Muscle of arm (tissue), 12 donors: Measurements from ENCODE around the gene KLHL7. TPM values are rescaled to one million over a fixed set of nuclear protein-coding genes. Genes with fewer than 3 reads are reported as not detected.
"Not testable (repeated sequence)": the region's sequence is repeated elsewhere in the genome, so short reads cannot be mapped to it uniquely, and the experiment has no call there.

Source experiments
- DNase-seq: peaks from one replicate; pipeline ENCODE4 v3.0.0-alpha.2; 2013
- polyA plus RNA-seq, 12 donors: library from polyadenylated mRNA; unstranded; fragments of 120-200 nt; gene quantifications; one replicate each; pipeline ENCODE4 v1.2.1, GENCODE V29; 2013; ENCODE audit not compliant: insufficient read length in 12 of 12

The KLHL7 gene
- polyA plus RNA-seq, 12 donors = 20.0 to 41.4 (median 26.0) TPM; not detected in 1

DNA sequence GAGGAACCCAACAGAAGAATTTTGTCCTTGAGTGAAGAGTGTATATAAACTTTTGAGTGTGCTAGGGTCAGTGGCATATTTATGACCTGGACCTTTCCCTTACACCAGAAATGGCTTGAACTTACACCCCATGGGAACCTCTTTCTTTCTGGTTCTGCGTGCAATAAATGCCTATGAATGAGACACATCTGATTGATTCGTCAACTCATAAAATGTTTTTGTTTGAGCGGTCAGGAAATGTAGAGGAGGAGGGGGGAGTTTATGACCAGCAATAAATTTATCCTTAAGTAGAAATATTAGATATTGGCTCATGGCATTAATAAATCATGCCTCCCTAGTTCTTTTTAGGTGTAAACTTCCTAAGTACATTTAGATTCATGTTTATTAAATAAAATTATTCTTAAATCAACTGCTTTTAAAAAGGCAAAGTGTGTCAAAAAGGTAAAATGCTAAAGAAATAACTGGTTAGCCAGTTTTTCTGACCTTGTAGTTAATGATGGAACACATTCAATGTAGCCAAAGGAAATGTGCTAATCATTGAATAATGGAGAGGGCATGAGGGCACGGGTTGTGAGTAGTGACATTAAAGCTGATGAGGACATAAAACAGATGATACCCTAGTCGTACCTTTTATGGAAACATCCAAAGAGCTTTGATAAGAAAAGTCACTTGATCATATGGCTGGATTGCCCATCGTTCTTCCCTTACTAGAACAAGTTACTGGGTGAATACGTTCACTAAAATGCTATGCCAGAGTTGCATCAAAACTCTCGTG, 62.7 kb downstream of the KLHL7 start:
- no peak for DNase-seq

DNA sequence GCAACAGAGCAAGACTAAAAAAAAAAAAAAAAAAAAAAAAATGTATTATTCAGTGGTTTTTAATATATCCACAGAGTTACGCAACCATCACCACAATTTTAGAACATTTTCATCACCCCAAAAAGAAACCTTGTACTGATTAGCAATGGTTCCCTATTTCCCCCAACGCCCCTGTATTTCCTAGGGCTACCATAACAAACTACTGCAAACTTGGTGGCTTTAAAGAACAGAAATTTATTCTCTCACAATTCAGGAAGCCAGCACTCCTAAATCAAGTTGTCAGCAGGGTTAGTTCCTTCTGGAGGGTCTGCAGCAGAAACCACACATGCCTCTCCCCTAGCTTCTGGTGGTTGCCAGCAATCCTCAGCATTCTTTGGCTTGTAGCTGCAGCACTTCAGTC, 70.4 kb downstream of the KLHL7 start:
- DNase-seq = no peak

DNA sequence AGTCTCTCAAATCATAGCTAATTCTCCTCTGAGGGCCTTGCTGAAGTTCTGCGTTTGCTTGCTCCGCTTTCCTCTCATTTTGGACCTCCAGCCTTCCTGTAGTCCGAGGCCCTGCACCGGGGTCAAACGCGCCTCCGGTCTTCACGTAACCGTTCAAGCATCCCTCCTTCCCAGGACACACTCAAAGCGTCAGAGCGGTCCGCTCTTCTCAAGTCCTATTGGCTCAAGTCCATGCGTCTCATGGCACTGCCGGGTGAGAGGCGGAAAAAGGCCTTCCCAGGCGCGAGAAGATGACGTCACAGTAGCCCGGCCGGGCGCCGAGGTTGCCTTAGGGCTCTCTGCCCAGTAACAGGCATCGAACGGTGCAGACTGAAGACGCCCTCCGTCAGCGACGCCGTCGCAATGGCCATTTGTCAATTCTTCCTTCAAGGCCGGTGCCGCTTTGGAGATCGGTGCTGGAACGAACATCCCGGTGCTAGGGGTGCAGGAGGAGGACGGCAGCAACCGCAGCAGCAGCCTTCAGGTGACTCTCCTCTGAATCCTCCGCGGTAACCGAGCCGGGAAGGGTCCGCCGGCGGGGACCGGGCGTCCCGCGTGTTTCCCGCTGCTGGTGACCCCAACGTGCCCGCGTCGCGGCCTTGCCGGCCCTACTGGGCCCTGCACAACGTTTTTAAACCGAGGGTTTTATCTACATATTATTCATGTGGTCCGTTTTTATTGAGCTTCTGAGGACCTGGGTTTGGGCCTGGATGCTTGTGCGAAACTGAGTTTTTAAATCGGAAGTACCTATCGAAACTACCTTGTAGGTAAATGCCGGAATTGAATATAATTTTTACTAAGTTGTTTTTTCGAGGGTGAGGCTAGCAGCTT, 76.3 kb downstream of the KLHL7 start, which contains the start of gene NUP42:
Gene NUP42 (plus strand): TSS at position 365 of the 870 bp plus-strand sequence. CDS start 38 bp downstream, at position 403.
- peak; percentile 98 for DNase-seq

DNA sequence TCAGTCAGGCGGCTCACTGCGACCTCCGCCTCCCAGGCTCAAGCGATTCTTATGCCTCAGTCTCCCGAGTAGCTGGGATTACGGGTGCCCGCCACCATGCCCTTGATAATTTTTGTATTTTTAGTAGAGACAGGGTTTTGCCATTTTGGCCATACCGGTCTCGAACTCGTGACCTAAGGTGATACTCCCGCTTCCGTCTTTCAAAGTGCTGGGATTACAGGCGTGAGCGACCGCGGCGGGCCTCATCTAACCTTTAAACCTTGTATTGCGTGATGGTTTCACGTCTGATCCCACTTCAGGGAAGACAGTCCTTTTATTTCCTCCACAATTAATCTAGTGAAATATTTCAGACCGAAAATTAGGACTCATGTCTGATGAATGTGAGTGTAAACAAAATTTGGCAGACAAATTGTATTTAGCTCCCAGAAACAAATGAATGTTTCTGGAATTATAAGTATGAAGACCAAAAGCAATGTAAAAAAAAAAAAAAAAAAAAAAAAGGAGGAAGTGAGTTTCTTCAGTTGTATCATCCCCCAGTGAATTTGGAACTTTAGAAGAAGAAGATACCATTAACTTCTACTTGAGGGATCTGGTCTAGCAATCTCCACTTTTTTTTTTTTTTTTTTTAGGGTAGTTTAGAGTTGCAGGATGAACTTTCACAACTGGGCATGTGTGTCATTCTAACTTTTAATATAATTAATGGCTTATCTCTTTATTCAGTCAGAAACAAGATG, 77.9 kb downstream of the KLHL7 start:
- DNase-seq = no peak

DNA sequence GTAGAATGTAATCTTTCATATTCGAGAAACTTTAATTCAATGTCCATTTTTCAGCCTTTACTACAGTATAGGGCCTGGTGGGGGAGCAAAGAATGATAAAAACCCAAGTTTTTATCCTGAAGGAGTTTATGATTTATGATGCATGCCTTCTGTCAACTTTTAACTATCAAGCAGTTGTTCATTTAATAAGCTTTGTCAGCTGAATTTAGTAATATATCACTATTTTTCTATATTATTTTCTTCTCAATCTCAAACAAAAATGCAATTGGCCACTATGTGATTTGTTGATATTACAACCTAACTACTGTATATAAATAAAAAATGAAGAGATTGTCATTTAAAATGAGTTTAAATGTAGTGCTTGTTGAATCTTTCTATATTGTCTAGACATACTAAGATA, 78.7 kb downstream of the KLHL7 start:
- DNase-seq = no peak

DNA sequence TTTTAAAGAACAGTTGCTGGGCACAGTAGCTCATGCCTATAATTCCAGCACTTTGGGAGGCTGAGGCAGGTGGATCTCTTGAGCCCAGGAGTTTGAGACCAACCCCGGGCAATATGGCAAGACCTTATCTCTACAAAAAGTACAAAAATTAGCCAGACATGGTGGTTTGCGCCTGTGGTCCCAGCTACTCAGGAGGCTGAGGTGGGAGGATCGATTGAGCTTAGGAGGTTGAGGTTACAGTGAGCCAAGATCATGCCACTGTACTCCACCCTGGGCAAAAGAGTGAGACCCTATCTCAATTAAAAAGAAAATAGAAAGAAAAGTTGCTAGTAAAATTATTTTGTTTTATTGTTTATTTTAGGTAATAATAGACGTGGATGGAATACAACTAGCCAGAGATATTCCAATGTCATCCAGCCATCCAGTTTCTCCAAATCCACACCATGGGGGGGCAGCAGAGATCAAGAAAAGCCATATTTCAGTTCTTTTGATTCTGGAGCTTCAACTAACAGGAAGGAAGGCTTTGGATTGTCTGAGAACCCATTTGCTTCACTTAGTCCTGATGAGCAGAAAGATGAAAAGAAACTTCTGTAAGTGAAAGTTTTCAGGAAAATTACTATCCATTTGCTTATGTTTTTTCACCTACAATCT, 79.2 kb downstream of the KLHL7 start:
- DNase-seq = peak; percentile 55

DNA sequence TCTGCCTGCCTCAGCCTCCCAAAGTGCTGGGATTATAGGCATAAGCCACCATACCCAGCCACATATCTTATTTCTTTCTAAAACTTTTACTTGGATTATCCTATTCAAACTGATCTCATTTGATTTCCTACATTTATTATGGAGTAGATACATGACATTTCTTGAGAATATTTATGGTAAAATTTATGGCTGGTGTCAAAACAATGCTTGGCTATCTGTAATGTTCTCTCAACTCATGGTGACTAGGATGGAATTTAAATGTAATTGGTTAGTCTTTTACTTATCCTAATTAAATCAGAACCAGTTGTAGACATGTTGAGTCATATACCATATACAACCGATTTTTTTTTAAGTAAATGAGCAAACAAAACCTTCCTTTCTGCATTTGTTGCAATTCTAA, 80.4 kb downstream of the KLHL7 start:
- DNase-seq = no peak

DNA sequence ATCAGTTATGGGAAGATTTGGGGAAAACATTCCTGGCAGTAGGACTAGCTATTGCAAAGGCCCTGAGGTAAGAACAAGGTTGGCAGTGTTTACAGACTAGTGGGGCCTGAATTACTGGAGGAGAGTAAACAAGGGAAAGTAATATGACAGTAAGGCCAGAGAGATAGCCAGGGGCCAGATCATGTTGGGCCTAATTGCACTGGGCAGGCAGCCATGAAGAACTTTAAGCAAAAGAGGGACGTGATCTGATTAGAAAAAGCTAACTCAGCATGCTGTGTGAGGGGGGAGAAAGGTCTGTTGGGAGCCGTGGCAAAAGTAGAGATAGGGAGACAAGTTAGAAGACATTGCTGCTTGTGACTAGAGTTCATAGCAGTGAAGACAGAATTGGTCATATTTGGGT, 85.4 kb downstream of the KLHL7 start:
- no peak for DNase-seq

DNA sequence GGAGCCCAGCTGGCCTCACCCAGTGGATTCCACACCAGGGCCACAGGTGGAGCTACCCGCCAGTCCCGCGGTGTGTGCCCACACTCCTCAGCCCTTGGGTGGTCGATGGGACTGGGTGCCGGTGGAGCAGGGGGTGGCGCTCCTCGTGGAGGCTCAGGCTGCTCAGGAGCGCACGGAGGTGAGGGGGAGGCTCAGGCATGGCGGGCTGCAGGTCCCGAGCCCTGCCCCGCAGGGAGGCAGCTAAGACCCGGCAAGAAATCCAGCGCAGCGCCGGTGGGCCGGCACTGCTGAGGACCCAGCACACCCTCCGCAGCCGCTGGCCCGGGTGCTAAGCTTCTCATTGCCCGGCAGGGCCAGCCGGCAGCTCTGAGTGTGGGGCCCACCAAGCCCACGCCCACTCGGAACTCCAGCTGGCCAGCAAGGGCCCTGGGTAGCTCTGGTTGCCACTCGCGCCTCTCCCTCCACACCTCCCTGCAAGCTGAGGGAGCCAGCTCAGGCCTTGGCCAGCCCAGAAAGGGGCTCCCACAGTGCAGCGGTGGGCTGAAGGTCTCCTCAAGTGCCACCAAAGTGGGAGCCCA, 88.2 kb downstream of the KLHL7 start:
- DNase-seq = not testable (repeated sequence)

DNA sequence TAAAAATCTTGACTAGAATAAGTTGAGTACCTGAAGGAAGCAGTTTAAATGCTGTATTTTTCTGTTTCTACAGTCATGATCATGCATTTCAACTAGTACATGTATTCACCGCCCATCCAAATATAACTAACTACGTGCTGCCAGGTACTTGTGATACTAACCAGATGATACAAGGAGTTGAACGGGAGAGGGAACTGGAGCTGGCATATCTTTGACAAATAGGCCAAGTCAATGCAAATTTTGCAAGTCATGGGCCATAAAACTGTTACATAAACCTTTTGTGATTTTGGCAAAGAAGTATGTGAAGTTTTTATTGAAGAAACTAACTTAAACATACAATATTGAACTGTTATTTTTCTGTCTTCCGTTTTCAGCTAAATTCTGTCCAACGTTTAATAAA, 90.7 kb downstream of the KLHL7 start:
- DNase-seq = no peak

DNA sequence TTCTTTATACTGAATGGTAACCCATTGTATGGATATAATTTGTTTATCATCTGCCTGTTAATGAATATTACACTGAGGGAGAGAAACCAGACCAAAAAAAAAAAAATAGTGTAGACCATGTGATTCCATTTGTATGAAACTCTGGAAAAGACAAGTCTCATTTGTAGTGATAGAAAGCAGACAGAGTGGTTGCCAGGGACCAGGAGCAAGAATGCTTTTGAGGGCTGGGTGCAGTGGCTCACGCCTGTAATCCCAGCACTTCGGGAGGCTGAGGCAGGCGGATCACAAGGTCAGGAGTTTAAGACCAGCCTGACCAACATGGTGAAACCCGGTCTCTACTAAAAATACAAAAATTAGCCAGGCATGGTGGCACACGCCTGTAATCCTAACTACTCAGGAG, 92.2 kb downstream of the KLHL7 start:
- not testable (repeated sequence) for DNase-seq

DNA sequence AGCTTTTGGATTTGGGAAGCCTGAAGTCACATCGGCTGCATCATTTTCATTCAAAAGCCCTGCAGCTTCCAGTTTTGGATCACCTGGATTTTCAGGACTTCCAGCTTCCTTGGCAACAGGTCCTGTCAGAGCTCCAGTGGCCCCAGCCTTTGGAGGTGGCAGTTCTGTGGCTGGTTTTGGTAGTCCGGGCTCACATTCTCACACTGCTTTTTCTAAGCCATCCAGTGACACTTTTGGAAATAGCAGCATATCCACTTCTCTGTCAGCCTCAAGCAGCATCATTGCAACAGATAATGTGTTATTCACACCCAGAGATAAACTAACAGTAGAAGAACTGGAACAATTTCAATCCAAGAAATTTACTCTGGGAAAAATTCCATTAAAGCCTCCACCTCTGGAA, 94.7 kb downstream of the KLHL7 start:
- no peak for DNase-seq

DNA sequence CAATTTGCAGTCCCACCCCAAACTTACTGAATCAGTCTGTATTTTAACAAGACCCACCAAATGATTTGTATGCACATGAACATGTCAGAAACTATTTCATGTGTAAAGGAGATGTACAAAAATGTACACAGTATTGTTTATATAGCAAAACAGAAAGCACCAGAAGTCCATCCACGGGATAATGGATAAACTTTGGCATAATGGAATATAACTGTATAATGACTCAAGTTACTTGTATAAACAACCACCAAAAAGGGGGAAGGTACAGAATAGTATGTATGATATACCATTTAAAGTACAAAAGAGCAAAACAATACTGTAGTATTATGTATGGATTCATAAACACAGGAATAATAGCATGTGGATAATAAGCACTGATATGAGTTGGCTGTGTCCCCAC, 98.7 kb downstream of the KLHL7 start:
- no peak for DNase-seq

DNA sequence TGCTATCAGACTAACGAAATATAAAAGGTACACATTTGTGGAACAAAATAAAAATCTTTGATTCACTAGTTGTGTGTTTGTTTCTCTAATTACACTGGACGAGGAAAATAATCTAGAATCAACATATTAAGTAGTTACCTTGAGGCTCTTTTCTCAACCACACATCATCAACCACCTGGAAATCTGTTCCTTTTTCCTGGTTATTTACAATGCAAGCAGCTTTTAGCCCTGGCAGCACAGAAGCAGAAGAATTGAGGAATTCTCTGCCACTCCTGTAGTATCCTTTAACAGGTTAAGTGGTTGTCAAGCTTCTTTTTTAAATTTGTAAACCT, 100.0 kb downstream of the KLHL7 start:
- no peak for DNase-seq

DNA sequence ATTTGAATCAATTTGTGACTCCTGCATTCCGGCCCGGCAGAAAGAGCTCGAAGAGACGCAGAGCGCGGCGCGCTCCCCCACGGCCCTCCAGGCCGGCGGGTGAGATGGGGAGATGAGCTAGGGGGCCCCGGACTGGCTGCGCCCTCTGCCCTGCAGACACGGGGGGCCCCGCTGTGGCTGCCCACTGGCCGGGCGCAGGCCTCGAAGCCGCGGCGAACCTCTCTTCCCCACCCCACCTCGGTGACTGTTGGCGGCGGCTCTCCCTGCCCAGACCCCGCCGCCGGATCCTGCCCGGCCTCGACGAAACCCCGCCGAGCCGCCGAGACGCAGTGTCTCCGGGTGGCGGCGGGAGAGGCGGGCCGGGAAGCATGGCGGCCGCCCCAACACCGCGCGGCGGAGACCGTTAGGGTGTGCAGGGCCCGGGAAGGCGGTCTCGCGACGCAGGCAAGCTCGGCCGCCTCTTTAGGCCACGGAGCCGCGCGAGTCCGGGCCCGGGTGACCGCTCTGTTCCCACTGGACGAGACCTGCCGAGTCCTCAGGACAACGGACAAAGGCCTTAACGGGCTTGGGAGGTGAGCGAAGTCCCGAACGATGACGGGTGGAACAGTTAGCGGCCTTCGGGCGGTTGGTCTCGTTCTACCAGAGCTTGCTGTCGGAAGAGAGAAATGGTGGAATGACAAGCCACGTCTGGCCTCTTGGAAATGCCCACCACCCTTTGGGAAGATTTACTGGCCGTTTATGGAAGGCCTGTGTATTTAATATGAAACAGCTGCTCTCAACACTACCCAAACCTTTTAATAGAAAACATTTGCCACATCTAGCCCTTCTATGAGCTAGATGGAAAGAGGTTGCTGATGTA, 100.6 kb downstream of the KLHL7 start:
- peak; percentile 62 for DNase-seq

DNA sequence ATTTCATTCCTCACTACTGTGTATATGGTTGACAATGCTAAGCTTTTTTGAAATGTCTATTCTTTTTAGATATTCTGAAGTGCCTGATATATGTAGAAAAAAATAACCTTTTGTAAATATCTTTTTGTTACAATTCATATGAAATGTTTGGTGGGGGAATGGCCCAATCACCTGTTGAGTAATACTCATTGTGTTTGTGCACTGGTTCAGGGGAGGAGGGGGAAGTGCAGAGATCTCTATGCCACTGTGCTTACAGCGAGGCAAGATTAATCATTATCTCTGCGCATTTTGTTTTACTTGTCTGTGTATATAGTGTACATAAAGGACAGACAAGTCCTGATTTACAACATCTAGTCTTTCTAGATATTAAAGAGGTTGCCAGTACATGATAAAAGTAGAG, 101.4 kb downstream of the KLHL7 start:
- DNase-seq = no peak

DNA sequence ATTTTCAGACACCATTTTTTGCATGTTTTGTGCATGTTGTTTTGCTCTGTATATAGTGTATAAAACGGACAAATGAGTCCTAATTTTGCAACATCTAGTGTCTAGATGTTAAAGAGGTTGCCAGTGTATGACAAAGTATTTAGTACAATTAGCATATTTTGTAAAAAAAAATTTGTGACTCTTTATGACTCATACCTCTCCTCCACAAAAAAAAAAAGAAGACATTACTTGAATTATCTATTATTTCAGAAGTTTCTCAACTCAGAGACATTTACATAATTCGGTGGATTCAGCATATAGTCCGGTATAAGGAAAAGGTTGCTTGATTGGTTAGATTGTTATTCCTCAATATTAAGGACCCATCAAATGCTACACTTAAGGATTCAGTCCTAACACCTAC, 102.3 kb downstream of the KLHL7 start:
- DNase-seq = no peak

DNA sequence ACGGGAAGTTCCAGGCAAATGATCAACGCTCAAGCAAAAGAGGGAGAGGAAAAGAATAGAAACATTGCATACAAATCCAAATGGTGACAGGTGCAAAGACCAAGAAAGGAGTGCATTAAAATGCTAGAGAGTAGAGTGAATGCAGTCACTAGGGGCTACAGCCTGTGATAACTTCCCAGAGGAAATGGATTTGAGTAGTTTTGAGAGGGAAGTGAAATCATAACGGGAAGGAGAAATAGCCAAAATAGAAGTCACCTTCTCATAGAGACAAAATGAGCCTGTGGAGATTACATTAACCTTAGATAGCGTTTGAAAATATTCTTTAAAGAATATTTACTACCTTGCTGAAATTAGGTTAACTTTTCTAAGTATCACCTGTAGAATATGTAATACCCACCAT, 102.7 kb downstream of the KLHL7 start:
- DNase-seq = no peak

DNA sequence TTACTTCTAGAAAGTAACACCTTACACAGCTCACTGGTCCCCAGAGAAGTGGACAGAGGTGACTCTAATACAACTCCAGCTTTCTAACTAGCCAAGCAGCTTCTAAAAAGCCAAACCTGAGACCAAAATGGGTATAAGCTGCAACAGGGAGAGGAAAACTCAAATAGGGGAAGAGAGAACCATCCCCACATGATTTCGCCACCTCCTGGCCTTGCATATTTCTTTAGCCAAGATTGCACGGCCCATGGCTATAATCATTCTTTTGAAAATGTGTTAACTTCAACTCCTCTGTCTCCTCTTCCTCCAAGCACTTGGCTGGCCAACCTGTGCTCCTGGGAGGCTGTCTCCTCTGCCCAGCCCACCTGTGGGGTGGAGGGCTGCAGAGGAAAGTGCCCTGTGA, 104.9 kb downstream of the KLHL7 start:
- no peak for DNase-seq

DNA sequence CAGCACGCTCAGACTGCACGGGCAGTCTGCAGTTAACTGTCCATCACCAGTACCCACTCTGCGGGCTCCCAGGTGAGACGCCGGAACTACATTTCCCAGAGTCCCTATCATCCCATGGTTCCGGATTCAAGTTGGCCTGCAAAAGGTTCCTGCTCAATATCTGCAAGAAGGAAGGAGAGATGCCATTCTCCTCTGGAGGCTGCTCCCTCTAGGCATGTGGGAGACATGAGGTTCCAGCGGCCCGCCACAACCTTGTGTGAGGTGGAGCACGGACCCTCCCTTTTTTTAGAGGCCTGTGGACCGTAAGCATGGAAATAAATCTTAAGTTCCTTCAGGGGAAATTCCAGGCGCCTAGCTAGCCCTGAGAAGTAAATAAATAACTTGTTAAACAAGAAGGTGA, 106.0 kb downstream of the KLHL7 start:
- no peak for DNase-seq

DNA sequence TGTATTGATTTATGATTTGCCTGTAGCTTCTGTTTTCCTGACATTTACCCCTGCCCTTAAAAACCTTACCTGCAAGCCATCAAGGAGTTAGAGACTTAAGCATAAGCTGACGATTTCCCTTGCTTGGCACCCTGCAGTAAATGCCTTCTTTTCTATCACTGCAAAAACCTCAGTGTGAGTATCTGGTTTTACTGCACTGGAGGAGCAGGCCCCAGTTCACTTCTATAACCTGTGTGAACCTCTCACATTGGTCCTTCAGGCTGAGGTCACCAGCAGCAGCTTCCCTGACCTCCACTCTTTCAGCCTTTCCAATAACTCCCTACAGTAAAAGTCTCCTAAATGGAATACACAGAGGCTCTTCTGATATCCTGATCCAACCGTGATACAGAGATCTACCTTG, 106.8 kb downstream of the KLHL7 start:
- no peak for DNase-seq
